Occipital lobe (tissue), 2 donors: ENCODE data around the gene VANGL2. TPM values are rescaled to one million over a fixed set of nuclear protein-coding genes. Genes with fewer than 3 reads are reported as not detected.

Source experiments
- DNase-seq: peaks from one replicate; lab custom pipeline; 2025; lab: John Stamatoyannopoulos, UW
- total RNA-seq: library from RNA; depleted of rRNA; stranded (reverse); fragments of >200 nt; gene quantifications from one replicate; pipeline ENCODE4 v1.2.3, GENCODE V29; 2014

The VANGL2 gene
- total RNA-seq, 1 donor from 2014 or later = 12.5 TPM

GRCh38 chr1:160405331-160405877 lies 5.0 kb downstream of the VANGL2 start:
- no peak for DNase-seq

GRCh38 chr1:160406131-160406968 lies 6.0 kb downstream of the VANGL2 start:
- DNase-seq = no peak

DNA sequence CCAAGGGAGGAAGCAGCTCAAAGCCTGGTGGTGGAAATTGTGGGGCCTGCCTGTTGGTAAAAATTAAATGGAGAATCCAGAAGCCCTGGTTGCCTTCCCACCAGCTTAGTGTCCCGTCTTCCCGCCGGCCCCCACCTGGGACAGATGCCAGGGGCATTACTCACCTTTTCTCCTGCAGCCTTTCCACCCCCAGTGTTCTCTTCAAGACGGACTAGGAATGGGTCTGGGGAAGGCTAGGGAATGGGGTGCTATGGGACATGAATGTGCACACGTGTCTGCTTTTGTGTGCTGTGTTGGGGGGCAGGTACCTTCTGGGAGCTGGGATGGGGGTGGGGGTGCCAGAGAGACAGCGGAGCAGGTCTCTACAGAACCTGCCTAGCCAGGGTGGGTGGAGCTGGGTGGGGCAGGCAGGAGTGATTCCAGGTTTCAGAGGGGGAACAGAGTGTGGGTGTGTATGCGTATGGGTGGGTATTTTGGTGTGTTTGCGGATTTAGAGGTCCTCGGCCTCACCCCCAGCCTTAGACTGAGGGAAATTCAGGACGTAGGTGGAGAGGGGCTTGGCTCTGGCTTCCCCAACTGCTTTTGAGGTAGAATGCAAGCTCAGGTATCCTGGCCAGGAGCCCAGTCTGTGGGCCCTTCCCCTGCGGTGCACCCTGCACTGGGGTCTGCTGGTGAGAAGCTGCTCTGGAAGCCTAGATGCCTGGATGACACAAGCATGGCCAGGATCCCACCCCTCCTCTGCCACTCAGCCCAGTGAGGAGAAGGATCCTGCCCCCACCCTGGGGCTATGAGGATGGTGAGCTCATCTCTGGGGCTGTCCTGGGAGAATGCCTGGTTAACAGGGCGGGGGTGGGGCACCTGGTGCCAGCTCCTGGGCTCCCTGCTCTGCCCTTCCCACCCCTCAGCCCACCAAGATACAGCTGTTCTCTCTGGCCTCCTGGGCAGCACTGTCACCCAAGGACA lies 7.8 kb downstream of the VANGL2 start:
- no peak for DNase-seq

- DNase-seq = no peak
Measured at GRCh38 chr1:160408864-160409263, 8.5 kb downstream of the VANGL2 start.

GRCh38 chr1:160409486-160409885 lies 9.1 kb downstream of the VANGL2 start:
- DNase-seq = no peak

DNA sequence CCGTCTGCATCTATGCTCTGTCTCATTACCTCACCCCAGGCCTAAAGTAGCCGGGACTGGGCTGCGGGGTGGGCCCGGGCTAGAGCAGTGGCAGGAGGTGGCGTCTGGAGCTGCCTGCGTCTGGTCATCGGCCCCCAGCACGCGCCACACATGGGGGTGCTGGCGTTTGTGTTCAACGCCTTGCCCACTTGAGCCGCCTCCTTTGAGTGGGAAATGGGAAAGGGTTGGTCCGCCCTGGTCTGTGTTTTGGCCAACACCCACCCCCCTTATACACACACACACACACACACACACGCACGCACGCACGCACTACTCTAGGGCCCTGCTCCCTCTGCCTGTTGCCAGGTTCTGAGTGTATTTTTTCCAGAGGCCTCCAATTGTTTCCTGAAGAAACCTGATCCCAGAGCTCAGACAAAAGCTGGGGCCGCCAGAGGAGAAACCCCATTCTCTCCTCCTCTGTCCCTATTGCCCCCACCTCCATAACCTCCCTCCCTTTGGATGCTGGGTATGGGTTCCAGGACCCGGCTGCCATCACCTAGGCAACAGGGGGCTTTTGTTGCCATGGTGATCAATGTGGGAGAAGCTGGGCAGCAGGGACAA lies 10.1 kb downstream of the VANGL2 start:
- DNase-seq = no peak

- no peak for DNase-seq
Measured at GRCh38 chr1:160411271-160412027, 11.1 kb downstream of the VANGL2 start.

- DNase-seq = no peak
Measured at GRCh38 chr1:160412028-160412362, 11.6 kb downstream of the VANGL2 start.

DNA sequence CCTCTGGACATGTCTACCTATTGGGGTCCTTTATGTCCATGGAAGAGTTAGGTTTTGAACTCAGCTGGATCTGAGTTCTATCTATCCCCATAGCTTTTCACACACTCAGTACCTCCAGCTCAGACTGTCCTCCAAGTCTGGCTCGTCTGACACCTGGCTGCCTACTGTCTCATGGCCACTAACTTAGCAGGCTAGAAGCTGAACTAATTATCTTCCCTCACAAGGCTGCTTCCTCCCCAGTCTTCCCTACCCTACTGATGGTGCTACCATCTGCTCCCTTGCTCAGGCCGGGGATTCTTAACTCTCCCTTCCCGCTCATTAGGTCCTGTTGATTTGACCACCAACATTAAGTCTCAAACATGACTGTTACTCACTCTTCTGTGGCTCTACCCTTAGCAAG lies 13.4 kb downstream of the VANGL2 start:
- DNase-seq = no peak

GRCh38 chr1:160414881-160415280 lies 14.5 kb downstream of the VANGL2 start:
- no peak for DNase-seq

DNA sequence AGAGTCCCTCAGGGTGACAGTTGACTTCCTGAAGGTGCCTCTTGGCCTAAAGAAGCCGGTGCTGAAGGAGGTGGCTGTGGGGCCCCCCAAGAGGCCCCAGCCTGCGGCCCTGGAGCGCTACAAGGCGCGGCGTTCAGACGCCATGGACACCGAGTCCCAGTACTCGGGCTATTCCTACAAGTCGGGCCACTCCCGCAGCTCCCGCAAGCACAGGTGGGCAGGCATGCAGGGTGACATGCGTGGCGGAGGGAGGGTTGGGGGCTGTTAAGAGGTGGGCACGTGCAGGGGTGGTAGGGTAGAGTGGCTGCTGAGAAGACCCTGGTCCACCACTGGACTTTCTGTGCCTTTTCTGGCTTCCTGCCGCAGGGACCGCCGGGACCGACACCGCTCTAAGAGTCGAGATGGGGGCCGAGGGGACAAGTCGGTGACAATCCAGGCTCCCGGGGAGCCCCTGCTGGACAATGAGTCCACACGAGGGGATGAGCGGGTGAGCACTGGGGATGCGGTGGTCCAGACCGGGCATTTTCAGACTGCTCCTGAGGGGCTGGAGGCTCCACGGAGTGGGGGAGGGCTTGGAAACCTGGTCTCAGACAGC lies 15.4 kb downstream of the VANGL2 start:
- DNase-seq = no peak

GRCh38 chr1:160416369-160416768 lies 16.0 kb downstream of the VANGL2 start:
- DNase-seq = no peak

GRCh38 chr1:160418483-160418882 lies 18.1 kb downstream of the VANGL2 start:
- no peak for DNase-seq

DNA sequence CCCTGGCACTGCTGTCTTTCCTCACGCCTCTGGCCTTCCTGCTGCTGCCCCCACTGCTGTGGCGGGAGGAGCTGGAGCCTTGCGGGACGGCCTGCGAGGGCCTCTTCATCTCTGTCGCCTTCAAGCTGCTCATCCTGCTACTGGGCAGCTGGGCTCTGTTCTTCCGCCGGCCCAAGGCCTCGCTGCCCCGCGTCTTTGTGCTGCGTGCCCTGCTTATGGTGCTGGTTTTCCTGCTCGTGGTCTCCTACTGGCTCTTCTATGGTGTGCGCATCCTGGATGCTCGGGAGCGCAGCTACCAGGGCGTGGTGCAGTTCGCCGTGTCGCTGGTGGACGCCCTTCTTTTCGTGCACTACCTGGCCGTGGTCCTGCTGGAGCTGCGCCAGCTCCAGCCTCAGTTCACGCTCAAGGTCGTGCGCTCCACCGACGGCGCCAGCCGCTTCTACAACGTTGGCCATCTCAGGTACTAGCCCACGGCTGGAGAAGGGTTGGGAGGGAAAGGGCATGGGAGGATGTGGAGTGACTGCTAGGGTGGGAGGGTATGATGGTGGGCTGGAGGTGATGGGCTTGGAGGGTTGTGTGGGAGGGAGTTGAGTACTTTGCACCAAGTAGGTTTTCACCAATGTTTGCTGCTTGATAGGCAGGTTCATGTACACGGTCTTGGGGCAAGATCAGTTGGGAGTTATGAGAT lies 18.9 kb downstream of the VANGL2 start:
- no peak for DNase-seq

GRCh38 chr1:160419838-160420169 lies 19.4 kb downstream of the VANGL2 start:
- no peak for DNase-seq

DNA sequence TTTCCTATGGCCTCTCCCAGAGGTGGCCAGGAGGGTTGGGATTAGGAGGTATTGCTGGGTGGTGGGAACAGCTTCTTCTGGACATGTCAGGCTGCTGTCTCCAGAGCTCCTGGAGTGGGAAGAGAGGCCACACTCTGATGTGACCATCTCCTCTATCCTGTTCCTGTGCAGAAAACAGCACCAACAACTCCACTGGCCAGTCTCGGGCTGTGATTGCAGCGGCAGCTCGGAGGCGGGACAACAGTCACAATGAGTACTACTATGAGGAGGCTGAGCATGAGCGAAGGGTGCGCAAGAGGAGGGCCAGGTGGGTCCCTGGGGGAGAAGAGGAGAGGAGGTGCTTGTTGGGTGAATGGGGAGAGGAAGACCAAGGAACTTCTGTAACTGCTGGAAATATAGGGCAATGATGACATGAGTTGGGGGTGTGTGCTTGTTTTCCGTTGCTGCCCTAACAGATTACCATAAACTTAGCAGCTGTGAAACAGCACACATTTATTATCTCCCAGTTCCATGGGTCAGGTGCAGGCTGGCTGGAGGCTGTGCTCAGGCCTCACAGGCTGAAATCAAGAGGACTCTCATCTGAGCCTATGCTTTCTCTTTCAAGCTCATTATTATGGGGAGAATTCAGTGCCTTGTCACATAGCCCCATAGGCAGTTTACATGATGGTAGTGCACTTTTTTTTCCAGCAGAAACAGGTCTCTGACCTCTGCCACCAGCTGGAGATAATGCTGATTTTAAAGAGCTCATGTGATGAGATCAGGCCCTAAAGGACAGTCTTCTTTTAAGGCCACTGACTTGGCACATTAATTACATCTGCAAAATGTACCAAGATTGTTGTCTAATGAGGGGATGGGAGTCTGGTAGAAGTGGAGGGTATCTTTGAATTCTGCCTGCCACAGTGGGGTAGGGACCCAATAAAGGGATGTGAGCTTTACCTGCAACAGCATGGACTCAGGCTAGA lies 20.8 kb downstream of the VANGL2 start:
- DNase-seq = no peak

- no peak for DNase-seq
Measured at GRCh38 chr1:160421881-160422280, 21.5 kb downstream of the VANGL2 start.

GRCh38 chr1:160423966-160424365 lies 23.6 kb downstream of the VANGL2 start:
- DNase-seq = no peak

DNA sequence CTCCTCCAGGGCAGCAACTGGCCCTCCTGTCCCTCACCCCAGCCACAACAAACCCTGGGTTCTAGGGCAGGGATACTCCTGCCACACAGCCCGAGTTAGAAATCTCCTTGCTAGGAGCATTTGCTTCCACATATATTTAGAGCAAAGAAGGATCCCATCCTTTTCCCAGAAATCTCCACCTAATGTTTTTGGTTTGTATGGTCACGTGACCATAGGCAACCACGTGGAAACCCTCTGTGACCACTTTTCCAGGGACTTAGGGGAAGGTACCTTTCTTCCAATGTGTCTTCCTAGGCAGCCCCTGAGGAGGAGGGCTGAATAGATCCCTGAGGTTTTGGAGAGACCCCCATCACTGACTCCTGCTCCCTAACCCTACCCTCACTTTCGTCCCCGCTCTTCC lies 25.5 kb downstream of the VANGL2 start:
- no peak for DNase-seq
